Measurements from ENCODE around the gene RIN1. TPM values are rescaled to one million over a fixed set of nuclear protein-coding genes. Genes with fewer than 3 reads are reported as not detected.
A peak's percentile ranks its signal among the peaks of the same experiment; 100 is the strongest.

Gene RIN1
- total and polyA plus RNA-seq, 4 experiments from 2014 or later = 2.1 to 10.1 (median 5.4) TPM

DNA sequence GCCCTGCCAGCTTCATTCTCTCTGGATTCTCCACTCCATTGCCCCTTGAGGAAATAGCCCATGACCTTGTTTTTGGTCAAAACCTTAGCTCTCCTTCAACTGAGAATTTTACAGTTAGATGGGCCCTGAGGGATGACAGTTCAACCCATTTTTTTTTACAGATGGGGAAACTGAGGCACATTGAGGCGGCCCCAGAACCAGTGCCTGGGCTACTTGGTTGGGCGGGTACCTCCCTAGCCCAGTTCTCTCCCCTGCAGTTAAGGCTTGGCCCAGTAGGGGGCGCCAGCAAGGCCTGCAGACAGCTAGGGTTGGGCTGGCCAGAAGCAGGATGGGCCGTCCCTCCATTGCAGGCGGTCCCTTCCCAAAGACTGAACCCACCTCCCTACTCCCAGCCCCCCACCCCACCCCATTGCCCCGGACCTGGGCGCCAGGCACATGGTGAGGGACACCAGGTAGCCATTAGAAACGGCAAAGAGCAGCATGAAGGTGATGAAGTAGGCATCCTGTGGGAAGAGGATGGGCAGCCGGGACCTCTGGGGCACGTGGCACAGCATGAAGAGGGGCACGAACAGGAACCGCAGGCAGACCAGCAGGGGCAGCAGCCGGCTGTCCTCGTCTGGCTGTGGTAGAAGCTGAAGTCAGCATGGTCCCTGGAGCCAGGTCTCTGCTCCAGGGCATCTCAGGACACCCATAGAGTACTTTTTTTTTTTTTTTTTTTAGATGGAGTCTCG lies 27.7 kb upstream of the RIN1 start:
- POLR2A ChIA-PET (ENCODE audit: partially characterized antibody) = interaction anchor here (0.6 kb wide), 1 partner anchor 285 kb away, joined by 3 read pairs; no protein-coding TSS in a partner anchor

DNA sequence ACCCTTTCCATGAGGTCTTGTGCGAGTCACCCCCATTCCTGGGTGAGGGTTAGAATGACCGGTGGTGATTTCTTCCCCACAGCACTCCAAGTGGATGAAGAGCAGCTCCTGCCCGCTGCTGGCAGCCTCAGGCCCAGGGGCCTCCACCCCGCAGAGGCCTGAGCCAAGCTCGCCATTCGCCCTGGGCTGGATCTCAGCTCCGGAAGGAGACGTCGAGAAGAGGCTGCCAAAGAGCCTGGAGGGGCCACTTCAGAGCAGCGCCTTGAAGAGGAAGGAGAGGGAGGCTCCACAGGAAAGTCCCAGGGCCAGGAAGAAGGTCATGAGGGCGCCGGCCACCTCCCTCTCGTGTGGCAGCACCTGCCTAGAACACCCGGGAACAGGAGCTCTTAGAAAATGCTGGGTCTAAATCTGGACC lies 27.0 kb upstream of the RIN1 start:
- peaks cover 0 to 2% (median under 1%) of the 10 kb centered on the region in 4 donors for H3K4me1 Mint-ChIP-seq
- Histone ChIP-seq H3K4me1 (ENCODE audit: insufficient read depth, low read length) (no peaks in the 10 kb centered on the region), H3K9me3 (ENCODE audit: control insufficient read depth in 1 of 2, low read length in 2 of 2) (no peaks in the 10 kb centered on the region), H3K4me3 (ENCODE audit: low read length in 2 of 2) (no peak overlapping the region), H3K27me3 (ENCODE audit: insufficient read depth, low read length) (no peaks in the 10 kb centered on the region), H3K27ac (ENCODE audit: low read depth, low read length) (no peak overlapping the region), H3K36me3 (ENCODE audit: insufficient read depth, low read length) (no peaks in the 10 kb centered on the region)
- CTCF ChIA-PET (ENCODE audit: partially characterized antibody) = interaction anchor here (0.7 to 8.9 kb wide), 8 partner anchors 11 to 138 kb away, joined by 3 to 87 read pairs (median 4); partner anchors contain the start of gene BRMS1
- intact Hi-C loops (cut with micrococcal nuclease) = no loop called here
- H3K9me3 Mint-ChIP-seq = no peaks in the 10 kb centered on the region
- peak overlapping the region in 1 of 7 donors; percentile 41 for H3K27ac Mint-ChIP-seq
- H3K27me3 Mint-ChIP-seq = no peaks in the 10 kb centered on the region
- POLR2A ChIA-PET (ENCODE audit: partially characterized antibody) = interaction anchor here (0.6 kb wide), 1 partner anchor 285 kb away, joined by 3 read pairs; no protein-coding TSS in a partner anchor
- no peak overlapping the region for H3K4me3 Mint-ChIP-seq
- H3K36me3 Mint-ChIP-seq = no peaks in the 10 kb centered on the region
- DNase-seq = no peak

More for the DNA sequence above, 27.7 kb upstream of the RIN1 start:
- H3K4me3 Mint-ChIP-seq = no peak overlapping the region
- Histone ChIP-seq H3K4me1 (ENCODE audit: insufficient read depth, low read length) (no peaks in the 10 kb centered on the region), H3K27ac (ENCODE audit: low read depth, low read length) (no peak overlapping the region), H3K9me3 (ENCODE audit: control insufficient read depth in 1 of 2, low read length in 2 of 2) (no peaks in the 10 kb centered on the region), H3K36me3 (ENCODE audit: insufficient read depth, low read length) (no peaks in the 10 kb centered on the region), H3K4me3 (ENCODE audit: low read length in 2 of 2) (no peak overlapping the region), H3K27me3 (ENCODE audit: insufficient read depth, low read length) (no peaks in the 10 kb centered on the region)
- no peaks in the 10 kb centered on the region for H3K9me3 Mint-ChIP-seq
- peak; percentile 38 to 59 (median 46) for DNase-seq
- no peaks in the 10 kb centered on the region for H3K27me3 Mint-ChIP-seq
- H3K4me1 Mint-ChIP-seq = peaks cover 0 to 2% (median under 1%) of the 10 kb centered on the region in 4 donors
- CTCF ChIA-PET (ENCODE audit: partially characterized antibody) = interaction anchor here (0.6 to 8.9 kb wide), 11 partner anchors 8 to 519 kb away, joined by 3 to 87 read pairs (median 3); partner anchors contain the start of gene BRMS1
- intact Hi-C loops (cut with micrococcal nuclease) = loop anchor here (2.0 kb wide), 1 partner anchor 25 kb away; no protein-coding TSS in a partner anchor
- peak overlapping the region in 2 of 7 donors; percentile 12 to 16 for H3K27ac Mint-ChIP-seq
- no peaks in the 10 kb centered on the region for H3K36me3 Mint-ChIP-seq

DNA sequence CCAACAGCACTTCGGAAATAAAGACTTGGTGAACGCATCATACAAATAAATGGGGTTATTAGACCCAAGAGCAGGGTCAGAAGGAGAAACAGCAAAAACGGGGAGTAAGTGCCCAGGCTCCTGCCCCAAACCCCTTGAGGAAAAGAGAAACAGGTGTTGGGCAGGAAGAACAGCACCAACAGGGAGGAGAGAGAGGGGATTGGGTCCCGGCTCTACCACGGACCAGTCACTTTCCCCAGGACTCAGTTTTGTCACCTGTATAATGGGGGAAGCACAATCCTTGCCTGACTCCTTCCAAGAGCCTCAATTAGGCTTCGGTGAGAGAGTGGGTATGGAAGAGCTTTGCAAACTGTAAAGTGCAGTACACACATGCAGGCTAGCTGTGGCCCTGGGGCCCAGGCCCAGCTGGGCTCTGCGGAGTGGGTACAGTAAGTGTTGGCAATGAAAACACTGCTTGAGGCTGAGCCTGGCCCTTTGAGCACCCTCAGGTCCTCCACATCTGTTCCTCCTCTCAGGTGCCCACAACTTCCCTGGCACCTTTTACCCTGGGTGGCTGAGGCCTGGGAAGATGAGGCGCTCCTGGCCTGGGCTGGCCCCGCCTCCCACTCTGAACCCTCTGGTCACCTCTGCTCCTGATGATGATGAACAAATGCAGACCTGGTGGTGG lies 26.4 kb upstream of the RIN1 start:
- peaks cover 0 to 2% (median 0%) of the 10 kb centered on the region in 4 donors for H3K4me1 Mint-ChIP-seq
- H3K27ac Mint-ChIP-seq = peak overlapping the region in 1 of 7 donors; percentile 59
- H3K27me3 ChIP-seq (ENCODE audit: insufficient read depth, low read length) = no peaks in the 10 kb centered on the region
- no peak overlapping the region for H3K4me3 ChIP-seq (ENCODE audit: low read length in 2 of 2)
- intact Hi-C loops (cut with micrococcal nuclease) = no loop called here
- ChIA-PET CTCF (ENCODE audit: partially characterized antibody) (interaction anchor here (0.7 to 8.9 kb wide), 5 partner anchors 11 to 137 kb away, joined by 3 to 87 read pairs (median 3); partner anchors contain the start of gene BRMS1), POLR2A (ENCODE audit: partially characterized antibody) (no interaction called here)
- H3K36me3 Mint-ChIP-seq = no peaks in the 10 kb centered on the region
- H3K9me3 ChIP-seq (ENCODE audit: control insufficient read depth in 1 of 2, low read length in 2 of 2) = no peaks in the 10 kb centered on the region
- H3K27ac ChIP-seq (ENCODE audit: low read depth, low read length) = no peak overlapping the region
- DNase-seq = no peak
- no peak overlapping the region for H3K4me3 Mint-ChIP-seq
- no peaks in the 10 kb centered on the region for H3K36me3 ChIP-seq (ENCODE audit: insufficient read depth, low read length)
- H3K4me1 ChIP-seq (ENCODE audit: insufficient read depth, low read length) = no peaks in the 10 kb centered on the region
- H3K27me3 Mint-ChIP-seq = no peaks in the 10 kb centered on the region
- H3K9me3 Mint-ChIP-seq = no peaks in the 10 kb centered on the region

DNA sequence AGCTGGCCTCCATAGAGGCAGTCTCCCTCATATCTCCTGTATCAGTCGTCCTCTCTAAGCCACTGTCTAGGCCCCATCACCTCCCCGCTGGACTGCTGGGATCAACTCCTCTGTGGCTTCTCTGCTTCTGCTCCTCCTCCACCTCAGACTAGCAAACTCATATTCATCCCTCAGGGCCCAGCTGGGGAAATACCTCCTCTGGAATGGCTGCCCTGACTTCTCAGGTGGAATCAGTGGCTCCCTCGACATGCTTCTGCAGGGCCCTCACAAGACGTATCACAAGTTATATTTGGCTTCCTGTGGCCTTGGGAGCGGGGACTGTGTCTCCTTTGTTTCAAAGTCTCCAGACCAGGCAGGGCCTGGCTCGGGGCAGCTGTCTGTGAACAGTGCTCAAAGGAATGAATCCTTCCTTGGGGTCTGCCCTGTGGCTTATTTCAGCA lies 25.3 kb upstream of the RIN1 start:
- Histone ChIP-seq H3K27ac (ENCODE audit: low read depth, low read length) (no peak overlapping the region), H3K27me3 (ENCODE audit: insufficient read depth, low read length) (no peaks in the 10 kb centered on the region), H3K4me1 (ENCODE audit: insufficient read depth, low read length) (no peaks in the 10 kb centered on the region), H3K36me3 (ENCODE audit: insufficient read depth, low read length) (no peaks in the 10 kb centered on the region), H3K4me3 (ENCODE audit: low read length in 2 of 2) (no peak overlapping the region), H3K9me3 (ENCODE audit: control insufficient read depth in 1 of 2, low read length in 2 of 2) (no peaks in the 10 kb centered on the region)
- ChIA-PET POLR2A (ENCODE audit: partially characterized antibody) (no interaction called here), CTCF (ENCODE audit: partially characterized antibody) (interaction anchor here (0.7 to 8.9 kb wide), 2 partner anchors 22 to 25 kb away, joined by 3 to 87 read pairs; no protein-coding TSS in a partner anchor)
- H3K36me3 Mint-ChIP-seq = no peaks in the 10 kb centered on the region
- intact Hi-C loops (cut with micrococcal nuclease) = no loop called here
- H3K4me3 Mint-ChIP-seq = no peak overlapping the region
- H3K4me1 Mint-ChIP-seq = peaks cover 0 to 2% (median 0%) of the 10 kb centered on the region in 4 donors
- DNase-seq = no peak
- no peaks in the 10 kb centered on the region for H3K9me3 Mint-ChIP-seq
- H3K27ac Mint-ChIP-seq = peak overlapping the region in 1 of 7 donors; percentile 36
- no peaks in the 10 kb centered on the region for H3K27me3 Mint-ChIP-seq

DNA sequence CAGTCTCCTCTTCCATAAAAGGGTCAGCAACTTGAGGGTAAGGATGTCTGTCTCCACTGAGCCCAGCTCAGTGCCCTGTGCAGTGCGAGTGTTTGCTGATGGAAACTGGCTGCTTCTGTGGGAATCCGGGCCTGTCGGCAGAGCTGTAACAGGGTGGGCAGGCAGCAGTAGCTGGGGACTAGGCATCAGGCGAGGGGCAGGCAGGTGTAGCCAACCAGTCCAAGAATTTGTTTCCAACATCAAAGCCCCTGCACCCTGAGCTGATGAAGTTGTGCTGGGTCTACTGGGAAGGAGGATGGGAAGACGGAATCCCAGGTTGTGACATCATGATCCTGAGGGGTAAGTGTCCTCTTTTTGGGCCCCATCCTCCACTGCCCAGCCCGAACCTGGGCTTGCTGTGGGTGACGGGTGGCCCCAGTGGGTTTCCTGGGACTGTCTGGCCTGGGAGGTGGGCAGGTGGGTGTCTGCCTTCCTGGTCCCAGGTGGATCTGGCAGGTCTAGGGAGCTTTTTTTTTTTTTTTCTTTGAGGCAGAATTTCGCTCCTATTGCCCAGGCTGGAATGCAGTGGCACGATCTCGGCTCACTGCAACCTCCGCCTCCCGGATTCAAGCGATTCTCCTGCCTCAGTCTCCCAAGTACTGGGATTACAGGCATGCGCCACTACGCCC lies 24.3 kb upstream of the RIN1 start:
- no peaks in the 10 kb centered on the region for H3K9me3 Mint-ChIP-seq
- Histone ChIP-seq H3K9me3 (ENCODE audit: control insufficient read depth in 1 of 2, low read length in 2 of 2) (no peaks in the 10 kb centered on the region), H3K27me3 (ENCODE audit: insufficient read depth, low read length) (no peaks in the 10 kb centered on the region), H3K4me1 (ENCODE audit: insufficient read depth, low read length) (no peaks in the 10 kb centered on the region), H3K36me3 (ENCODE audit: insufficient read depth, low read length) (no peaks in the 10 kb centered on the region), H3K4me3 (ENCODE audit: low read length in 2 of 2) (no peak overlapping the region), H3K27ac (ENCODE audit: low read depth, low read length) (no peak overlapping the region)
- H3K27ac Mint-ChIP-seq = peak overlapping the region in 1 of 7 donors; percentile 35
- H3K4me3 Mint-ChIP-seq = no peak overlapping the region
- peaks cover 0 to 2% (median 0%) of the 10 kb centered on the region in 4 donors for H3K4me1 Mint-ChIP-seq
- no peaks in the 10 kb centered on the region for H3K36me3 Mint-ChIP-seq
- DNase-seq = no peak
- CTCF ChIA-PET (ENCODE audit: partially characterized antibody) = interaction anchor here (8.9 kb wide), 1 partner anchor 26 kb away, joined by 87 read pairs; no protein-coding TSS in a partner anchor
- intact Hi-C loops (cut with micrococcal nuclease) = no loop called here
- H3K27me3 Mint-ChIP-seq = no peaks in the 10 kb centered on the region
- POLR2A ChIA-PET (ENCODE audit: partially characterized antibody) = interaction anchor here (0.7 kb wide), 1 partner anchor 13 kb away, joined by 4 read pairs; the partner anchor contains the start of gene B4GAT1

DNA sequence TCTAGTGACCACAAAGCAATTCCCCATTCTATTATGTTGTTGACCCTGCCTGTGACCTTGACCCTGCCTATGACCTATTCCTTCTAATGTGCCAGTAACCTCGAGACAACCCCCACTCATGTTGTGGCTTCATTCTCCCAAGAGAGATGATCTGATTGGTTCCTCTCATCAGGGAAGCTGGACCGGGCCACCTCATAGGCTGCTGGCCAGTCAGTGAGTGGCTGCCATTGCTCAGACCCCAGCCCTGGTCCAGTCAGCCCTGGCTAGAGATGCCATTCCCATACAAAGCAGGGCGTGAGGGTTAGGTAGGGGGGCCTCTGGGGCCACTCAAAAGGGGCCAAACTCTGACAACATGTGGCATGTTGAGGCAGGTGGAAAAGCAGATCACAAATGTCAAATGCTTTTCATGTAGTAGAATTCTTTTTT lies 23.4 kb upstream of the RIN1 start:
- ChIA-PET CTCF (ENCODE audit: partially characterized antibody) (interaction anchor here (8.9 kb wide), 1 partner anchor 27 kb away, joined by 87 read pairs; no protein-coding TSS in a partner anchor), POLR2A (ENCODE audit: partially characterized antibody) (interaction anchor here (1.5 kb wide), 1 partner anchor 12 kb away, joined by 3 read pairs; no protein-coding TSS in a partner anchor)
- no peaks in the 10 kb centered on the region for H3K36me3 Mint-ChIP-seq
- intact Hi-C loops (cut with micrococcal nuclease) = no loop called here
- Histone ChIP-seq H3K27ac (ENCODE audit: low read depth, low read length) (no peak overlapping the region), H3K36me3 (ENCODE audit: insufficient read depth, low read length) (no peaks in the 10 kb centered on the region), H3K9me3 (ENCODE audit: control insufficient read depth in 1 of 2, low read length in 2 of 2) (no peaks in the 10 kb centered on the region), H3K4me1 (ENCODE audit: insufficient read depth, low read length) (no peaks in the 10 kb centered on the region), H3K4me3 (ENCODE audit: low read length in 2 of 2) (no peak overlapping the region), H3K27me3 (ENCODE audit: insufficient read depth, low read length) (no peaks in the 10 kb centered on the region)
- H3K4me3 Mint-ChIP-seq = no peak overlapping the region
- H3K9me3 Mint-ChIP-seq = no peaks in the 10 kb centered on the region
- no peak overlapping the region for H3K27ac Mint-ChIP-seq
- no peak for DNase-seq
- peaks cover 0 to 2% (median 0%) of the 10 kb centered on the region in 4 donors for H3K4me1 Mint-ChIP-seq
- H3K27me3 Mint-ChIP-seq = no peaks in the 10 kb centered on the region

All from CD4-positive, alpha-beta memory T cell (primary cell).